ENCODE data around the gene ENOX2. TPM values are rescaled to one million over a fixed set of nuclear protein-coding genes. Genes with fewer than 3 reads are reported as not detected.

ENOX2 gene
- total and polyA plus RNA-seq, 2 of the 13 experiments (the other 11 are each of a cell fraction or from before 2014, with no cell fraction given) = 5.9 to 8.5 TPM

DNA sequence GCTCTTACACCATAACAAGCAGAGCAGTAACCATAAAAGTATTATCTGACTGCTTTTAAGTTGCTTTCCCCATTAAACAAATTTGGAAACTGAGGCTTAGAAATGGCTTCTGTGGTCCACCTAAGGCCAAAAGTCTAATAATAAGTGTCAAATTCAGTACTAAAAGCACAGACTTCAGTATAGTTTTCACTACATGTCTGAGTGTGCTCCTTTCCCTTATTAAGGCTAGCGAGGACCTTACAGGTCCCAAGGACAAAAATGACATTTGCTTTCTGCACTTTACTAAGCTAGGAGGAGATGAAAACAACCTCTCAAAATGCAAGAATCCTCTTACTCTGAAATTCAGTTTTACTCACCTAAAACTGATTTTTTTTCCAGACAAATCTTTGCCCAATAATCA is 127.2 kb downstream of the ENOX2 start:
- no peaks in the 10 kb centered on the region for H3K9me3 ChIP-seq (ENCODE audit: low read length)
- ChIA-PET CTCF (ENCODE audit: low intra/inter-chr PET ratio, low total read pairs) (no interaction called here), POLR2A (no interaction called here)
- DNase-seq (ENCODE audit: low spot score) = no peak
- no peak overlapping the region for H3K4me2 ChIP-seq (ENCODE audit: low read depth, low read length)
- WGBS (ENCODE audit: low lambda C conversion rate) = 83% methylated on average over 1 of the region's 1 CpG
- no peak for ATAC-seq
- in situ Hi-C loops (cut with HindIII; ENCODE audit: extremely low pct_ligation_motif_present, low pct_unique_long_range_greater_than_20kb) = no loop called here
- no peaks in the 10 kb centered on the region for H4K20me1 ChIP-seq (ENCODE audit: insufficient read depth, low read length)
- no peak for TF ChIP-seq RARG (CRISPR knock-in tag; IDR thresholded peaks at IDR 0.05; ENCODE audit: low read depth)
- no peak for TF ChIP-seq ZBTB7A (CRISPR knock-in tag; IDR thresholded peaks at IDR 0.05)
- TF ChIP-seq ZFP41 (CRISPR knock-in tag; IDR thresholded peaks at IDR 0.05; ENCODE audit: borderline replicate concordance) = no peak
- TF ChIP-seq, protein P1, sequence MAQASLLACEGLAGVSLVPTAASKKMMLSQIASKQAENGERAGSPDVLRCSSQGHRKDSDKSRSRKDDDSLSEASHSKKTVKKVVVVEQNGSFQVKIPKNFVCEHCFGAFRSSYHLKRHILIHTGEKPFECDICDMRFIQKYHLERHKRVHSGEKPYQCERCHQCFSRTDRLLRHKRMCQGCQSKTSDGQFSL (CRISPR knock-in tag; IDR thresholded peaks at IDR 0.05) = no peak
- TF ChIP-seq ZNF256 (CRISPR knock-in tag; conservative IDR thresholded peaks at IDR 0.05) = no peak
- TF ChIP-seq ZNF556 (CRISPR knock-in tag; IDR thresholded peaks at IDR 0.05; ENCODE audit: borderline replicate concordance) = no peak
- TF ChIP-seq ATAD3A (CRISPR knock-in tag; IDR thresholded peaks at IDR 0.05) = no peak
- no peaks in the 10 kb centered on the region for H3K79me2 ChIP-seq (ENCODE audit: insufficient read depth, low read length)
- intact Hi-C loops (cut with micrococcal nuclease; ENCODE audit: unreplicated experiment) = no loop called here
- no TSS peak for BruUV-seq (replicated peaks)
- H3K9ac ChIP-seq (ENCODE audit: insufficient read depth, low read depth, low read length) = no peak overlapping the region
- no peak for FAIRE-seq
- H3K4me3 ChIP-seq (replicated peaks in 1 of 3; ENCODE audit: insufficient read depth in 1 of 3, low read depth in 2 of 3, low read length in 3 of 3) = no peak overlapping the region
- peaks cover 9% of the 10 kb centered on the region; the same call in 1 of the 2 replicates for H3K4me1 ChIP-seq (ENCODE audit: insufficient read depth, low read length)
- no peaks in the 10 kb centered on the region for H3K27me3 ChIP-seq (ENCODE audit: control insufficient read depth in 1 of 2, insufficient read depth in 2 of 2, low read length in 2 of 2)
- no peaks in the 10 kb centered on the region for H3K36me3 ChIP-seq (replicated peaks in 1 of 2; ENCODE audit: control insufficient read depth in 1 of 2, insufficient read depth in 2 of 2, low read length in 2 of 2)
- H2AFZ ChIP-seq (ENCODE audit: low read length) = no peak overlapping the region
- H3K27ac ChIP-seq (ENCODE audit: extremely low read length, insufficient read depth, low read length) = no peak overlapping the region

DNA sequence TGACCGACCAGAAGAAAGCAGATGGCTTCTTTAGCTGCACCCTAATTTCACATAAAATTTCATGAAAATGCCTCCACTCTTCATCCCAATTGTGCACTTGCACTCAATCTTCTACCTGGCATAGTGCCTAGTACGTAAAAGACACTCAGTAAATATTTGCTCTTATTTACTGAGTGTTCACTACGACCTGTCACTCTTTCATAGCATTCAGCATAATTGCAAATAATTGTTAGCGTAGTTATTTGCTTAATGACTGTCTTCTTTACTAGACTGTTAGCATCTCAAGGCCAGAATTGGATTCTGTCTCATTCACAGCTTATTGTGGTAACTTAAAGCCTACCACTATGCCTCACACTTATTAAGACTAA is 130.2 kb downstream of the ENOX2 start:
- H3K4me1 ChIP-seq (ENCODE audit: insufficient read depth, low read length) = peaks cover 9% of the 10 kb centered on the region; the same call in 1 of the 2 replicates
- no TSS peak for BruUV-seq (replicated peaks)
- POLR2A ChIA-PET = no interaction called here
- peak; percentile 86; the same call in 1 of the 2 replicates for TF ChIP-seq ZNF205 (CRISPR knock-in tag; IDR thresholded peaks at IDR 0.05)
- TF ChIP-seq ZZZ3 (CRISPR knock-in tag; IDR thresholded peaks at IDR 0.05; ENCODE audit: borderline replicate concordance) = no peak
- H3K9me3 ChIP-seq (ENCODE audit: low read length) = no peaks in the 10 kb centered on the region
- intact Hi-C loops (cut with micrococcal nuclease; ENCODE audit: unreplicated experiment) (no loop called here), in situ Hi-C loops (cut with HindIII; ENCODE audit: extremely low pct_ligation_motif_present, low pct_unique_long_range_greater_than_20kb) (no loop called here)
- DNase-seq (ENCODE audit: low spot score) (peak; percentile 0), ATAC-seq (no peak), FAIRE-seq (no peak)
- H2AFZ ChIP-seq (ENCODE audit: low read length) = no peak overlapping the region
- no peak overlapping the region for H3K27ac ChIP-seq (ENCODE audit: extremely low read length, insufficient read depth, low read length)
- H4K20me1 ChIP-seq (ENCODE audit: insufficient read depth, low read length) = no peaks in the 10 kb centered on the region
- no peak overlapping the region for H3K4me3 ChIP-seq (replicated peaks in 1 of 3; ENCODE audit: insufficient read depth in 1 of 3, low read depth in 2 of 3, low read length in 3 of 3)
- CTCF ChIA-PET (ENCODE audit: low intra/inter-chr PET ratio, low total read pairs) = no interaction called here
- no peak overlapping the region for H3K9ac ChIP-seq (ENCODE audit: insufficient read depth, low read depth, low read length)
- no peak overlapping the region for H3K4me2 ChIP-seq (ENCODE audit: low read depth, low read length)
- no peaks in the 10 kb centered on the region for H3K36me3 ChIP-seq (replicated peaks in 1 of 2; ENCODE audit: control insufficient read depth in 1 of 2, insufficient read depth in 2 of 2, low read length in 2 of 2)
- WGBS (ENCODE audit: low lambda C conversion rate) = 68% methylated on average over 4 of the region's 4 CpGs
- no peaks in the 10 kb centered on the region for H3K27me3 ChIP-seq (ENCODE audit: control insufficient read depth in 1 of 2, insufficient read depth in 2 of 2, low read length in 2 of 2)
- no peaks in the 10 kb centered on the region for H3K79me2 ChIP-seq (ENCODE audit: insufficient read depth, low read length)

Data from HepG2 (cell line).